ENCODE results near the gene SYNJ2.

The SYNJ2 gene

GRCh38 chr6:157999168-158000051 lies 17.7 kb downstream of the SYNJ2 start:
- DNase-seq: no peak

GRCh38 chr6:158000530-158001307 lies 19.1 kb downstream of the SYNJ2 start:
- DNase-seq: no peak

DNA sequence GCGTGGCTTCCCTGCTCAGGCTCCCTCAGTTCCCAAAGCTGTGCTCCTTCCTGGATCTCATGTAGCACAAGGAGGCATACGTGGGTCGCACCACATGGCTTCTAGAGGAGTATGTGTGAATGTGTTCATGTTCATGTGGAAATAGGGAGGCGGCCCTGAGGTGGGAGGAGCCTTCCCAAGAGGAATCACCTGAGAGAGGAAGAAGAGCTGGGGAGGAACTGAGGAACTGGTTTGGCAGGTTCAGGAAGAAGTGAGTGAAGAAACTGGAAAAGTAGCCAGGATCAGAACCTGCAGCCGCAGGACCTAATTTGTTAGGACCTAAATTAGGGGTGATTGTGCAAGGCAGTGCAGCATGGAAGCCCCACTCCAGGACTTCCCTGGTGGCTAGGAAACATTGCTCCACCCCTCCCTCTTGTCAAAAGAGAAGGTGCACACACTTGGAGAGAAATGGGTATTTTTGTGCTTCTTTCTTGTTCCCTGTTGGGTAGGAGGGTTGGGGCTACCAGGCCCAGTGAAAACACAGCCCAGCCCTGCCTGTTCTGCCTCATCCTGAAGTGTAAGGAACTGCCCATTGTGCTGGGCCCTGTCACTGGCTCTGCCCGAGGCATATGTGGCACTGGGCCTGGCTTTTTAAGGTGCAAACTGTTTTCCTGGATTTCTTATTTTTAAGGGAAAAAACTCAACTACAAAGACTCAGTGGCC lies 20.7 kb downstream of the SYNJ2 start:
- no peak for DNase-seq

DNA sequence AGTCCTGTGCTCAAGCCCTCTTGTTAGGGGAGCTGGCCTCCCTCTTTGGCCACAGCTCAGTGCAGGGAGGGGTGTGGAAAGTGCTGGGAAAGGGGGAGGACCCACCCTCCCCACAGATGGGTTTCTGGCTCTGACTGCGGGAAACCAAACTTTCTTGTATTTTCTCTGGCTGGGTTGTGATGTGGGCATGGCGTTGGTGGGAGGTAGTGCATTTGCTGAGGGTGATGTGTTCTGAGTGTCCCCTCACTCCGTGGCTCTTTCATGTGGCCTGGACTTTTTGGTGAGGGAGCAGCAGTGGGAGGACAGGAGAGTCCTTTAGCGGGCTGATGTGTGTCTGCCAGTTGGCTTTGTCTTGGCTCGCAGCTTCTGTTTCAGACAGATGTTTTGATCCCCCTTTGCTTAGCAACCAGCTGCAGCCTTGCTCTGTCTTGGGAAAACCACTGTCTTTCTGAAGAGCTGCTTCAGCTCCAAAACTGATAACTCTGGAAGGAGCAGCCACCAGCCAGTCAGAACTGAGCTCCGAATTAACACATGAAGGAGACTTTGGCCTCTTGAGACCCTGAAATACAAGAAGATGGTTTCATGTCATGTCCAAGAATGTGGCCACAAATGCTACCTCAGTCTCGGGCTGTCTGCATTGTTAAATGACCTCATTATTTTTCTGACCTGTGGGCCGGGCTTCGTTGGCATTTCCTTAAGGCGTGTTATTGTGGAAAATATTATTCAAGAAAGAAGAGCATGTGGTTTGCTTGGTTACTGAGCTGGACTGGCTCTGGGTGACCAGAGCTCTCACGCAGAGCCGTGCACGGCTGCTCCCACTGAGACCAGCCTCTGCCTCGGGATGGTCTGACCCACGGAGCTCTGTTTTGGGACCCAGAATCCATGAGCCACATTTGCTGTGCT lies 21.5 kb downstream of the SYNJ2 start:
- DNase-seq: no peak

DNA sequence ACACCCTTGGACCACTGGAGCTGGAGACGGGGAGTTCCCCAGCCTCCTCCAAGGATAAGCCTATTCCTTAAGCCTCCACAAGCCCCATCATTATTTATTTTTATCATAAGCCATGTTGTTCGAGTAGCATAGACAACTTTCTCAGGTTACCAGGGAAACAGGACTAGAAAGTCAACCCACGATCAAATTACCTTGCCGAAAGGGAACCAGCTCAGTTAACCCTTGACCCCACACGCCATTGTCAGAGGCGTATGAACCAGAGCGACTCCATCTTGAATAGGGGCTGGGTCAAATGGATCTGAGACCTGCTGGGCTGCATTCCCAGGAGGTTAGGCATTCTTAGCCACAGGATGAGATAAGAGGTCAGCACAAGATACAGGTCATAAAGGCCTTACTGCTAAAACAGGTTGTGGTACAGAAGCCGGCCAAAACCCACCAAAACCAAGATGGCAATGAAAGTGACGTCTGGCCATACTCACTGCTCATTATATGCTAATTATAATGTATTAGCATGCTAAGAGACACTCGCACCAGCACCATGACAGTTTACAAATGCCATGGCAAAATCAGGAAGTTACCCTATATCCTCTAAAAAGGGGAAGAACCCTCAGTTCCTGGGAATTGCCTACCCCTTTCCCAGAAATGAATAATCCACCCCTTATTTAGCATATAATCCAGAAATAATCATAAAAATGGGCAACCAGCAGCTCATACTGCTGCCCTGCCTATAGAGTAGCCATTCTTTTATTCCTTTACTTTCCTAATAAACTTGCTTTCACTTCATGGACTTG lies 22.4 kb downstream of the SYNJ2 start:
- DNase-seq: no peak

GRCh38 chr6:158004701-158005095 lies 23.0 kb downstream of the SYNJ2 start:
- no peak for DNase-seq

GRCh38 chr6:158005626-158006180 lies 24.0 kb downstream of the SYNJ2 start:
- no peak for DNase-seq

- no peak for DNase-seq
These were observed 24.7 kb downstream of the SYNJ2 start for GRCh38 chr6:158006331-158006730.

DNA sequence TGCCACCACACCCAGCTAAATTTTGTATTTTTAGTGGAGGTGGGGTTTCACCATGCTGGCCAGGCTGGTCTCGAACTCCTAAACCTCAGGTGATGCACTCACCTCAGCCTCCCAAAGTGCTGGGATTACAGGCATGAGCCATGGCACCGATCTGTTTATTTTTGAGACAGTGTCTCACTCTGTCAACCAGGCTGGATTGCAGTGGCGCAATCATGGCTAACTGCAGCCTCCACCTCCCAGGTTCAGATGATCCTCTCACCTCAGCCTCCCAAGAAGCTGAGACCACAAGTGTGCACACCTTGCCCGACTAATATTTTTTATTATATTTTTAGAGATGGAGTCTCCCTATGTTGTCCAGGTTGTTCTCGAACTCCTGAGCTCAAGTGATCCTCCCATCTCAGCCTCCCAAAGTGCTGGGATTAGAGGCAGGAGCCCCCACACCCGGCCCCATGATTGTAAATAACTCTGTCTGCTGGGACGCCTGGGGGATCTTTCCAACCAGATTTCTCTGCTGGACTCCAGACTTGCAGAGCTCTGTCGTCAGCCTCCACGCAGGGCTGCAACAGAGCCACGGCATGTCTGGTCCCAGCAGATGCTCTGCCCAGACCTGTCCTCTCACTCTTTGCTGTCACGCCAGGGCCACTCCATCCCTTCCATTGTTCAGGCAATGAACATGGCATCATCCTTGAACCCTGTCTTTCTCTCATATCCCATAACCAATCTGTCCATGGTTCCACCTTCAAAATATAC lies 25.3 kb downstream of the SYNJ2 start:
- DNase-seq: no peak

- no peak for DNase-seq
These were observed 27.1 kb downstream of the SYNJ2 start for GRCh38 chr6:158008864-158009113.

DNA sequence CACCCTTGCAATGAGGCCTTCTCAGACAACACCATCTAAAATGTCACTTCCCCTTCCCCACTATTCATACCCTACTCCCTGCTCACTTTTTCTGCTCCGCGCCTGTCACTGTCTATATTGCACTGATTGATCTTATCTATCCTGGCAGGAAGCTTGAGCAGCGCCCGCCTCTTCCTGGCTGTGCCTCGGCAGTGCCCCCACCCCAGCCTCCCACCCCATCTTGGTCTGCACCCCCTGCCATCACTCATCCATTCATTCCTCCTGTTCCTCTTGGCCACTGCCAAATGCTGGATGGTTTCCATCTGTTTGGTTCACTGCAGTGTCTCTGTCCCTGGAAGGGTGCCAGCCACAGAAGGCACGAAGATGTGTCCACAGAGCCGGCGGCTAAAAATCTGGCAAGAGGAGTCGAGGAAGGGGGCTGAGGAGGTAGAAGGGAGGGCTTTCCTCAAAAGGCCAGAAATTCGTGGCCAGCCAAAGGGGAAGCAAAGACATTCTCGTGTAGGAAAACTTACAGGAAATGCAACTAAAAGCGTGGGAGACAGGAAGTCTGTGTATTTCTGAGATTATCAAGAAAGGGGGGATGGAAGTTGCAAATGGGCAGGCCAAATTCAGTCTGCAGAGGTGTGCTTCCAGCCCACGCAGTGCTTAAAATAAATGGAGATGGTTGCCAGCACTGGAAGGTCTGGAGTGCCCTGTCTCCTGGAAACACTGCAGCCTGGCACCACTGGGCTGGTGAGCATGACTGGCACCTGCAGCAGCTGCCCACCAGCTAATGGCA lies 27.6 kb downstream of the SYNJ2 start:
- peak; percentile 22 for DNase-seq

- no peak for DNase-seq
These were observed 28.4 kb downstream of the SYNJ2 start for GRCh38 chr6:158009935-158010585.

DNA sequence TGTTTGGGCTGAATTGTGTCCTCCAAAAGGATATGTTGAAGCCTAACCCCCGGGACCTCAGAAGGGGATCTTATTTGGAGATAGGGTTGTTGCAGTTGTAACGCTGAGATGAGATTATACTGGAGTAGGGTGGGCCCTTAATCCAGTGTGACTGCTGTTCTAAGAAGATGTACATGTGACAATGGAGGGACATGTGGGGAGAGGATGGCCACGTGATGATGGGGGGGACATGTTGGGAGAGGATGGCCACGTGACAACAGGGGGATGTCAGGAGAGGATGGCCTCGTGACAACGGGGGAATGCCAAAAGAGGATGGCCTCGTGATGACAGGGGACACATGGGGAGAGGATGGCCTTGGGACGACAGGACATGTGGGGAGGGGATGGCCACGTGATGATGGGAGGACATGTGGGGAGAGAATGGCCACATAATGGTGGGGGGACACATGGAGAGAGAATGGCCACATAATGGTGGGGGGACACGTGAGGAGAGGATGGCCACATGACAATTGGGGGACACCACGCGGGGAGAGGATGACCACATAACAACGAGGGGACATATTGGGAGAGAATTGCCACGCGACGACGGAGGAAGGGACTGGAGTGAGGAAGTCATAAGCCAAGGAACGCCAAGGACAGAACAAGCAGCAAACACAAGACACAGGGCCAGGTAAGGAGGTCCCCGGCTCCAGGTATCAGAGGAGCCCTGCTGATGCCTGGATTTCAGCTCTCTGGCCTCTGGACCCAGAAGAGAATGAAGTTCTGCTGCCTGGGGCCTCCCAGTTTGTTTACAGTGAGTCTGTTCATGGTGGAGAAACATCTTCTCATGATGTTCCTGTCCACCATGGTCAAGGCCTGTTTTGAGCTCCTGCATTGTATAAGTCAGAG lies 29.2 kb downstream of the SYNJ2 start:
- DNase-seq: no peak

GRCh38 chr6:158011478-158011920 lies 29.8 kb downstream of the SYNJ2 start:
- no peak for DNase-seq

DNA sequence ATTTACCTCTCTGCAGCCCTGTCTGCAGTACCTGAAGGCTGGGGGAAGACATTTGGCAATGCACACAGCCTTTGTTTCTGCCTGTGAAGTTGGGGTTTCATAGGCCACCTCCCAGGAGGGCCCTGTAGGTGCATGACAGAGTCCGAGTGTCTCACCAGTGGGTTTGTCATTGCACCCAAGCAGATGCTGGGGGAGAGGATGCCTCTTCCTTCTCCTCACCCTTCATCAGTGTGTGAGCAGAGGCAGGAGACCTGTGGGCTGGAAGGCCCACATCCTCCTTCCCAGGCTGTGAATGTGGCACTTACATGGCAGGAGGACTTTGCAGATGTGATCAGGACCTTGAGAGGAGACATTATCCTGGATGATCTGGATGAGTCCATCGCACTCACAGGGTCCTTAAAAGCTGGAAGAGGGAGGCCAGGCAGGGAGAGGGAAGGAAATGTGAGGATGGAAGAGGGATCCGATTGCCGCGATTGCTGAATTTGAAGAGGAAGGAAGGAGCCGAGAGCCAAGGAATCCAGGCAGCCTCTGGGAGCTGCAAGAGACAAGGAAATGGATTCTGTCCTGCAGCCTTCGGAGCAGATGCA lies 30.4 kb downstream of the SYNJ2 start:
- no peak for DNase-seq

DNA sequence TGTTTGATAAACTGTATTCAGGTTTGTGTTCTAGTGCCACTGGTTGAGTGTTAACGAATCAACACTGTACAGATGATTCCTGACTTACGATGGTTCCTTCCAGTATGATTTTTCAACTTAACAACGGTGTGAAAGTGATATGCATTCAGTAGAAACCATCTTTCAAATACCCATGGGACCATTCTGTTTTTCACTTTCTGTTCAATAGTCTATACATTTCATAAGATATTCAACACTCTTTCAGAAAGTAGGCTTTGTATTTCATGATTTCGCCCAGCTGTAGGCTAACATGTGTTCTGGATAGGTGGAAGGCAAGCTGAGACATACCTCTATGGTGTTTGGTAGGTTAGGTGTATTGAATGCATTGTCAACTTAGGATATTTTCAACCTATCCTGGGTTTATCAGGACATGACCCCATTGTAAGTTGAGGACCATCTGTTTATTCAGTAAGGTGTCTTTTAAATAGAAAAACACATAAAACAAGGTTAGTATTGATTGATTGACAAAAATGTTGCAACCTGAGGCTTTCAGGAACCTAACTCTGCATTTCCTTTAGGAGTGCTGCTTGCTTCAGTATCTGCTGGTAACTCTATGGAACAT lies 32.3 kb downstream of the SYNJ2 start:
- DNase-seq: no peak

GRCh38 chr6:158014505-158015187 lies 33.0 kb downstream of the SYNJ2 start:
- no peak for DNase-seq

Data from CD4-positive, alpha-beta T cell treated with Interleukin-4 for 4 hours (primary cell).